ENCODE results near the gene METTL2B.
"Not testable (repeated sequence)": the region's sequence is repeated elsewhere in the genome, so short reads cannot be mapped to it uniquely, and the experiment has no call there.

- TF ChIP-seq, protein P1, sequence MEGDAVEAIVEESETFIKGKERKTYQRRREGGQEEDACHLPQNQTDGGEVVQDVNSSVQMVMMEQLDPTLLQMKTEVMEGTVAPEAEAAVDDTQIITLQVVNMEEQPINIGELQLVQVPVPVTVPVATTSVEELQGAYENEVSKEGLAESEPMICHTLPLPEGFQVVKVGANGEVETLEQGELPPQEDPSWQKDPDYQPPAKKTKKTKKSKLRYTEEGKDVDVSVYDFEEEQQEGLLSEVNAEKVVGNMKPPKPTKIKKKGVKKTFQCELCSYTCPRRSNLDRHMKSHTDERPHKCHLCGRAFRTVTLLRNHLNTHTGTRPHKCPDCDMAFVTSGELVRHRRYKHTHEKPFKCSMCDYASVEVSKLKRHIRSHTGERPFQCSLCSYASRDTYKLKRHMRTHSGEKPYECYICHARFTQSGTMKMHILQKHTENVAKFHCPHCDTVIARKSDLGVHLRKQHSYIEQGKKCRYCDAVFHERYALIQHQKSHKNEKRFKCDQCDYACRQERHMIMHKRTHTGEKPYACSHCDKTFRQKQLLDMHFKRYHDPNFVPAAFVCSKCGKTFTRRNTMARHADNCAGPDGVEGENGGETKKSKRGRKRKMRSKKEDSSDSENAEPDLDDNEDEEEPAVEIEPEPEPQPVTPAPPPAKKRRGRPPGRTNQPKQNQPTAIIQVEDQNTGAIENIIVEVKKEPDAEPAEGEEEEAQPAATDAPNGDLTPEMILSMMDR (IDR thresholded peaks at IDR 0.05) = not testable (repeated sequence)
- not testable (repeated sequence) for TF ChIP-seq POLR2A (IDR thresholded peaks at IDR 0.05)
These were observed 66.0 kb downstream of the METTL2B start for GRCh38 chr7:128542530-128542929.

Measured in testis (tissue), 2 donors.